Esophagus squamous epithelium (tissue), 5 donors: ENCODE results near the gene PROX2. TPM values are rescaled to one million over a fixed set of nuclear protein-coding genes. Genes with fewer than 3 reads are reported as not detected.
A peak's percentile ranks its signal among the peaks of the same experiment; 100 is the strongest.

Experiments
- DNase-seq: peaks from one replicate; lab custom pipeline; 2025; lab: John Stamatoyannopoulos, UW
- H3K27ac ChIP-seq, 4 donors: fragments of 200-600 bp; sonication (generic); one replicate each; pipeline ENCODE4 v1.5.1; 2016 to 2019; ENCODE audit warnings: mild to moderate bottlenecking in 1 of 4
- H3K27me3 ChIP-seq, 4 donors: fragments of 200-600 bp; sonication (generic); 1 replicate in 3 of 4; 2 replicates in 1 of 4; pipeline versions ENCODE4 v1.5.1 to v1.6.0; 2017 to 2021; ENCODE audit warnings: antibody characterized with exemption in 1 of 4
- H3K36me3 ChIP-seq, 3 donors: fragments of 200-600 bp; sonication (generic); one replicate each; pipeline ENCODE4 v1.5.1; 2016 to 2019
- H3K4me1 ChIP-seq, 3 donors: fragments of 200-600 bp; sonication (generic); one replicate each; pipeline ENCODE4 v1.5.1; 2017 to 2019
- H3K4me3 ChIP-seq, 4 donors: fragments of 200-600 bp; sonication (generic); 1 replicate in 3 of 4; 2 replicates in 1 of 4; pipeline ENCODE4 v1.5.1; 2016 to 2019; ENCODE audit warnings: mild to moderate bottlenecking in 2 of 4, moderate library complexity in 1 of 4
- H3K9me3 ChIP-seq, 3 donors: fragments of 200-600 bp; sonication (generic); one replicate each; pipeline ENCODE4 v1.5.1; 2016 to 2019
- CTCF ChIP-seq, 6 experiments: fragments of 450-650 bp in 4 of 6; fragments of 200-600 bp in 2 of 6; sonication (generic) in 2 of 6; IDR thresholded peaks; one replicate each; pipeline ENCODE4 v1.5.1; 2016 to 2019; ENCODE audit warnings: antibody characterized with exemption in 6 of 6, mild to moderate bottlenecking in 4 of 6, moderate library complexity in 4 of 6
- POLR2A ChIP-seq, 4 donors: fragments of 450-650 bp; IDR thresholded peaks; one replicate each; pipeline ENCODE4 v1.6.1; 2017; ENCODE audit warnings: antibody characterized with exemption in 4 of 4, mild to moderate bottlenecking in 4 of 4, moderate library complexity in 3 of 4
- WGBS, 2 donors: methylation state at CpG; one replicate each; pipeline ENCODE4 v1.1.5; 2018; 5-methylcytosine and 5-hydroxymethylcytosine counted together
- intact Hi-C: fragments of 100-400 bp; cut with DNase I; formaldehyde crosslinking; loops from one replicate; pipeline ENCODE4 v1.15.0; 2022
- total RNA-seq, 4 donors: library from RNA; depleted of rRNA; stranded (reverse); fragments of >200 nt; gene quantifications; one replicate each; pipeline ENCODE4 v1.1.0, GENCODE V29; 2016
- donor health status: DM: yes; HTN: yes; CAD: no.

The PROX2 gene
- total RNA-seq, 4 donors from 2014 or later, result not detected

DNA sequence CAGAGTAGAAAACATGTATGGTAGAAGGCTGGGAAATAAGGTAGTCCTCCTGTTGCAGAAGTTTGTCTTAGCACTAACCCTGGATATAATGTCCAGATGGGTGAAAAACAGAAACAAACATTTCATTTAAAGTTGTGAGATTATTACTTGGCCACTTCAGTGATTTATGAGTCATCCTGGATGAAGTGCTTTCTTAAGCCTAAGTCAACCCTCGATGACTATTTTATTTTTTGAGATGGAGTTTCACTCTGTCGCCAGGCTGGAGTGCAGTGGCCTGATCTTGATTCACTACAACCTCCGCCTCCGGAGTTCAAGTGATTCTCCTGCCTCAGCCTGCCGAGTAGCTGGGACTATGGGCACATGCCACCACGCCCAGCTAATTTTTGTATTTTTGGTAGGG, 15.9 kb upstream of the PROX2 start:
- Histone ChIP-seq H3K9me3 (no peaks in the 10 kb centered on the region), H3K4me3 (no peak overlapping the region), H3K27me3 (no peaks in the 10 kb centered on the region), H3K36me3 (peaks cover 54 to 96% (median 56%) of the 10 kb centered on the region in 3 donors), H3K4me1 (peaks cover 3 to 33% (median 14%) of the 10 kb centered on the region in 3 donors), H3K27ac (peak overlapping the region in 2 of 4 donors; percentile 39 to 40)
- DNase-seq, result no peak
- WGBS, 2 donors, result 38 to 53% methylated on average over 6 of the region's 6 CpGs
- intact Hi-C loops, result no loop called here
- TF ChIP-seq CTCF (IDR thresholded peaks at IDR 0.05) (no peak), POLR2A (IDR thresholded peaks at IDR 0.05) (no peak)

DNA sequence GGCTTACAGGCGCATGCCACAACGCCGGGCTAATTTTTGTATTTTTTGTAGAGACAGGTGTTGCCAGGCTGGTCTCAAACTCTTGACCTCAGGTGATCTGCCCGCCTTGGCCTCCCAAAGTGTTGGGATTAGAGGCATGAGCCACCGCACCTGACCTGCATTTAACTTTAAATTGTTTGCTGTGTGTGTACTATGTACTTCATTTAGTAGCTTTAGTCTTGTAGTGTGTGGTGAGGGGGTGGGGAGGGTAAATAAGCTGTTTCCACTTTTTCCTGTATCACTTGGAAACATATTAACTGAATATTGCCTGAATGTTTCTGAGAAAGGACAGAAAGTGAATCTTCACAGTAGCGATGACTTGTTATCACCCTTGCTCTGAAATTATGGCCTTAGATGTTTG, 14.3 kb upstream of the PROX2 start:
- intact Hi-C loops, result no loop called here
- Histone ChIP-seq H3K27ac (no peak overlapping the region), H3K4me1 (peaks cover 3 to 49% (median 25%) of the 10 kb centered on the region in 3 donors), H3K9me3 (no peaks in the 10 kb centered on the region), H3K4me3 (no peak overlapping the region), H3K27me3 (no peaks in the 10 kb centered on the region), H3K36me3 (peaks cover 40 to 96% (median 42%) of the 10 kb centered on the region in 3 donors)
- TF ChIP-seq POLR2A (IDR thresholded peaks at IDR 0.05) (no peak), CTCF (IDR thresholded peaks at IDR 0.05) (no peak)
- DNase-seq, result no peak
- WGBS, 2 donors, result 90 to 98% methylated on average over 3 to 6 of the region's 6 CpGs

DNA sequence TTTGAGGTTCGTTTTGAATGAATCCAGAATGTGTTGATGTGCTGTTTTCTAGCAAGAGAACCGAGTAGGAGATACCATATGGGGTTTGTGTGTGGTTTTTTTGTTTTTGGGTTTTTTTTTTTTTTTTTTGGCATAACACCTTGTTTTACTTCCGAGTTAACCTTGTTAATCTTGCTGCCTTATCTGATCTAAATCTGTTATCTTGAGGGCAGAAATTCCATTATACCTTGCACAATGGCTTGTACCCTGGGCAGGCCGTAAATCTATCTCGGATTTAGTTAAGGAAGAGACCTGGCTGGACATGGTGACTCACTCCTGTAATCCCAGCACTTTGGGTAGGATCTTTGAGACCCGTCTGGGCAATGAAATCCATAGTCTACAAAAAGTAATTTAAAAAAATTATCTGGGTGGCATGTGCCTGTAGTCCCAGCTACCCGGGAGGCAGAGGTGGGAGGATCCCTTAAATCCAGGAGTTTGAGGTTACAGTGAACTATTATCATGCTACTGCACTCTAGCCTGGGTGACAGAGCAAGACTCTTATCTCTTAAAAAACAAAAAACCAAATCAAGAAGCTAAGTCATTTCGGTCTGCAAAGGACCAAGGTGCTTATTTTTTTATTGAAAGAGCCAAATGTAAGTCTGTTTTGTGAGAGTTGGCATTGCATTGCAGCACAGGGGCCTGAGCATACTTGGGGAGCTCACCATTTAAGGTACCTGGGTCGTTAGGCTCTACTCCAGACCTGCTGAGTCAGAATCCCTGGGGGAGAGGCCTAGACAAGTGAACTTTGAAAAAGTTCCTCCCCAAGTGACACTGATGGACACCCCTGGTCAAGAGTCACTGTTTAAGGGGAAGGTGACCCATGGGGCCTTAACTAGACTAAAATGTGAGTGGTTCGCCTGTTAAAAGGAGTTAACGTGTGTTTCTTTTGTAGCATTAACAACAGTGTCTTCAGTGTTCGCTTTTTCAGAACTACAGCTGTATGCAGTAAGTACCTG, 12.5 kb upstream of the PROX2 start:
- TF ChIP-seq CTCF (IDR thresholded peaks at IDR 0.05), result no peak
- TF ChIP-seq POLR2A (IDR thresholded peaks at IDR 0.05), result no peak

GRCh38 chr14:74886001-74886400, 10.1 kb upstream of the PROX2 start:
- Histone ChIP-seq H3K36me3 (peaks cover 12 to 56% (median 14%) of the 10 kb centered on the region in 3 donors), H3K4me1 (peaks cover 10 to 72% (median 47%) of the 10 kb centered on the region in 3 donors), H3K27me3 (no peaks in the 10 kb centered on the region), H3K4me3 (no peak overlapping the region), H3K9me3 (no peaks in the 10 kb centered on the region), H3K27ac (peak overlapping the region in 3 of 4 donors; percentile 48 to 62 (median 52))
- WGBS, 2 donors, result 72 to 81% methylated on average over 3 of the region's 3 CpGs
- TF ChIP-seq POLR2A (IDR thresholded peaks at IDR 0.05) (no peak), CTCF (IDR thresholded peaks at IDR 0.05) (no peak)
- intact Hi-C loops, result no loop called here
- no peak for DNase-seq

More for the DNA sequence above, 12.5 kb upstream of the PROX2 start:
- no peak overlapping the region for H3K4me3 ChIP-seq
- peak overlapping the region in 1 of 4 donors; percentile 13 for H3K27ac ChIP-seq
- peaks cover 22 to 81% (median 26%) of the 10 kb centered on the region in 3 donors for H3K36me3 ChIP-seq
- DNase-seq, result no peak
- peaks cover 3 to 67% (median 43%) of the 10 kb centered on the region in 3 donors for H3K4me1 ChIP-seq
- intact Hi-C loops, result no loop called here
- H3K27me3 ChIP-seq, result no peaks in the 10 kb centered on the region
- no peaks in the 10 kb centered on the region for H3K9me3 ChIP-seq
- 49 to 53% methylated on average over 12 of the region's 12 CpGs for WGBS, 2 donors
